Astrocyte (in vitro differentiated cells and primary cell): ENCODE results near the gene MPP3. TPM values are rescaled to one million over a fixed set of nuclear protein-coding genes. Genes with fewer than 3 reads are reported as not detected.

Experiments used
- DNase-seq: peaks from one replicate; pipeline ENCODE4 v3.0.0-alpha.2; 2010; ENCODE audit warnings: low read depth
- FAIRE-seq: peaks from 2 replicates; lab custom pipeline; 2011; peaks lifted over from hg19 to GRCh38; lab: Jason Lieb, UNC
- H2AFZ ChIP-seq: 2 replicates; pipeline ENCODE4 v1.6.0; 2012; ENCODE audit warnings: low read depth, low read length, inconsistent platforms
- H3K27ac ChIP-seq: 2 replicates; pipeline ENCODE4 v1.5.1; 2011; ENCODE audit warnings: low read depth, low read length, inconsistent platforms
- H3K27me3 ChIP-seq: 2 replicates; pipeline ENCODE4 v1.6.0; 2011; ENCODE audit warnings: low read length, inconsistent platforms; ENCODE audit not compliant: insufficient read depth
- H3K36me3 ChIP-seq: 2 replicates; pipeline ENCODE4 v1.5.1; 2011; ENCODE audit warnings: low read length, inconsistent platforms; ENCODE audit not compliant: insufficient read depth
- H3K4me1 ChIP-seq: 2 replicates; pipeline ENCODE4 v1.5.1; 2011; ENCODE audit warnings: low read length, inconsistent platforms; ENCODE audit not compliant: insufficient read depth
- H3K4me2 ChIP-seq: 2 replicates; pipeline ENCODE4 v1.6.0; 2012; ENCODE audit warnings: low read length, inconsistent platforms
- H3K4me3 ChIP-seq: 2 replicates; pipeline ENCODE4 v1.5.1; 2011; ENCODE audit warnings: low read depth, mild to moderate bottlenecking, low read length, inconsistent platforms; ENCODE audit not compliant: insufficient read depth
- H3K79me2 ChIP-seq: 2 replicates; pipeline ENCODE4 v1.6.0; 2012; ENCODE audit warnings: mild to moderate bottlenecking, low read length, inconsistent platforms; ENCODE audit not compliant: insufficient read depth
- H3K9ac ChIP-seq: 2 replicates; pipeline ENCODE4 v1.6.0; 2012; ENCODE audit warnings: mild to moderate bottlenecking, low read length, inconsistent platforms
- H3K9me3 ChIP-seq: 2 replicates; pipeline ENCODE4 v1.5.1; 2012; ENCODE audit warnings: low read depth, mild to moderate bottlenecking, low read length, inconsistent platforms; ENCODE audit not compliant: insufficient read depth
- H4K20me1 ChIP-seq: 2 replicates; pipeline ENCODE4 v1.6.0; 2012; ENCODE audit warnings: low read length, inconsistent platforms; ENCODE audit not compliant: insufficient read depth
- H3K27ac Mint-ChIP-seq: one replicate; pipeline ENCODE4 v1.8.0; 2021; ENCODE audit warnings: mild to moderate bottlenecking, mixed read lengths; ENCODE audit not compliant: unreplicated experiment
- H3K27me3 Mint-ChIP-seq: one replicate; pipeline ENCODE4 v1.8.0; 2021; ENCODE audit warnings: low read depth, mixed read lengths; ENCODE audit not compliant: unreplicated experiment
- H3K36me3 Mint-ChIP-seq: one replicate; pipeline ENCODE4 v1.8.0; 2021; ENCODE audit warnings: low read depth, mixed read lengths; ENCODE audit not compliant: unreplicated experiment
- H3K4me1 Mint-ChIP-seq: one replicate; pipeline ENCODE4 v1.8.0; 2021; ENCODE audit warnings: low read depth, mixed read lengths; ENCODE audit not compliant: unreplicated experiment
- H3K4me3 Mint-ChIP-seq: one replicate; pipeline ENCODE4 v1.8.0; 2021; ENCODE audit warnings: mild to moderate bottlenecking, moderate library complexity, mixed read lengths; ENCODE audit not compliant: unreplicated experiment
- H3K9me3 Mint-ChIP-seq: one replicate; pipeline ENCODE4 v1.8.0; 2021; ENCODE audit warnings: mild to moderate bottlenecking, mixed read lengths; ENCODE audit not compliant: unreplicated experiment
- EZH2 ChIP-seq: IDR thresholded peaks from 2 replicates; pipeline ENCODE4 v1.6.1; 2012; ENCODE audit warnings: mild to moderate bottlenecking, low read length, inconsistent platforms; ENCODE audit not compliant: insufficient read depth
- total RNA-seq: library from RNA; stranded (reverse); gene quantifications from 2 replicates; pipeline ENCODE4 v1.2.1, GENCODE V29; 2021
- TF ChIP-seq, protein P1 (sequence below): IDR thresholded peaks from 2 replicates; pipeline ENCODE4 v1.5.1; 2011; ENCODE audit warnings: low read depth, mild to moderate bottlenecking, inconsistent platforms, low read length, moderate library complexity; ENCODE audit not compliant: insufficient read depth

Gene MPP3
- total RNA-seq, 1 donor from 2014 or later, result 6.5 TPM

DNA sequence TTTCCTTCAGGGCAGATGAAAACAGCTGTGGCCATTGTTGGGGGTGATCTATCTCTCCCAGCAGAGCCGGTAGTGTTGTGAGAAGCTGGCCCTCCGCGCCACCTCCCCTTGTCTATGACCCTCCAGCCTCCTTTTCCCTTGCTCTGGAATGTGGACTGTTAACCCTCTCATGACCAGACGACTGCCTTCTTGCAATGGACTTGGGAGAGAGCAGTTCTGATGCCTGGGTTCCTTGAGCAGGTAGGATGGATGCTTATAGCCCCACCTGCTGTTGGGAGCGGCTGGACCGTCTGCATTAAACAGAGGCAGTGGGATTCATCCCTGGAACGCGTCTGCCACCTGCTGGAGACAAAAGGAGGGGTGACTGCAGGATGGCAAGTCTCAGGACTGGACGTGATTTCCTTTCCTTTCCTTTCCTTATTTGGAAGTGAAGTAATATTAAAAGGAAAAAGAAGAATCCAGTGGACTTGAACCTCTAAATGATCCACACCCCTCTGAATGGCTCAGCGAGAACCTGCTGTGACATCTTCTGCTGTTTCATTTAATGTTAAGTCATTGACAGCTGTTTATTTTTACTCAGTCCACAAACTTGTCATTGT lies 72.6 kb downstream of the MPP3 start:
- Histone ChIP-seq H2AFZ (no peak overlapping the region), H3K4me2 (no peak overlapping the region), H3K79me2 (no peaks in the 10 kb centered on the region), H3K27ac (no peak overlapping the region), H4K20me1 (no peaks in the 10 kb centered on the region), H3K9ac (no peak overlapping the region), H3K4me1 (peaks cover 4% of the 10 kb centered on the region), H3K9me3 (no peaks in the 10 kb centered on the region), H3K4me3 (no peak overlapping the region), H3K36me3 (no peaks in the 10 kb centered on the region), H3K27me3 (peaks cover 40% of the 10 kb centered on the region)
- H3K4me3 Mint-ChIP-seq, result no peak overlapping the region
- no peaks in the 10 kb centered on the region for H3K9me3 Mint-ChIP-seq
- FAIRE-seq, result peak; percentile 88
- no peak overlapping the region for H3K27ac Mint-ChIP-seq
- TF ChIP-seq EZH2, result no peak
- TF ChIP-seq, protein P1, sequence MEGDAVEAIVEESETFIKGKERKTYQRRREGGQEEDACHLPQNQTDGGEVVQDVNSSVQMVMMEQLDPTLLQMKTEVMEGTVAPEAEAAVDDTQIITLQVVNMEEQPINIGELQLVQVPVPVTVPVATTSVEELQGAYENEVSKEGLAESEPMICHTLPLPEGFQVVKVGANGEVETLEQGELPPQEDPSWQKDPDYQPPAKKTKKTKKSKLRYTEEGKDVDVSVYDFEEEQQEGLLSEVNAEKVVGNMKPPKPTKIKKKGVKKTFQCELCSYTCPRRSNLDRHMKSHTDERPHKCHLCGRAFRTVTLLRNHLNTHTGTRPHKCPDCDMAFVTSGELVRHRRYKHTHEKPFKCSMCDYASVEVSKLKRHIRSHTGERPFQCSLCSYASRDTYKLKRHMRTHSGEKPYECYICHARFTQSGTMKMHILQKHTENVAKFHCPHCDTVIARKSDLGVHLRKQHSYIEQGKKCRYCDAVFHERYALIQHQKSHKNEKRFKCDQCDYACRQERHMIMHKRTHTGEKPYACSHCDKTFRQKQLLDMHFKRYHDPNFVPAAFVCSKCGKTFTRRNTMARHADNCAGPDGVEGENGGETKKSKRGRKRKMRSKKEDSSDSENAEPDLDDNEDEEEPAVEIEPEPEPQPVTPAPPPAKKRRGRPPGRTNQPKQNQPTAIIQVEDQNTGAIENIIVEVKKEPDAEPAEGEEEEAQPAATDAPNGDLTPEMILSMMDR, result peak; percentile 100
- H3K36me3 Mint-ChIP-seq, result no peaks in the 10 kb centered on the region
- peaks cover 7% of the 10 kb centered on the region for H3K4me1 Mint-ChIP-seq
- DNase-seq, result peak; percentile 63
- H3K27me3 Mint-ChIP-seq, result peaks cover 37% of the 10 kb centered on the region

DNA sequence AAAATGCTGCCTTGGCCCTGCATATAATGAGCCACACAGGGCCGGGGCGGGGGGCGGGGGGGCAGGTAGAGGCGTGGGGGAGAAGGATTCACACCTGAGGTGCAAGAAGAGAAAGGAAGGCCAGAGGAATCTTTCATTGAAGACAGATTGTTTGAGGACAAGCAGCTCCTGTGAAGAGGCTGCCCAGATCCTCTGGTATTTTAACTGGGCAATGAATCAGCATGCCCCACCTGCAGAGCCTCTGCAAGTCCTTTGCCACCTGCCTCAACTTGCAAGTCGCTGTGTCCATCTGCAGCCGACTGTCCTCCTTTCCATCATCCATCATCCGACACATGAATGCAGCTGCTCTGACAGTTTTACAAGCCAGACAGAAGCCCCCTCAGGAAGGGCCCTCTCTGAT lies 73.1 kb downstream of the MPP3 start:
- no peak overlapping the region for H2AFZ ChIP-seq
- TF ChIP-seq, protein P1, result no peak
- TF ChIP-seq EZH2, result no peak
- Mint-ChIP-seq H3K9me3 (no peaks in the 10 kb centered on the region), H3K27me3 (peaks cover 37% of the 10 kb centered on the region), H3K4me3 (no peak overlapping the region), H3K36me3 (no peaks in the 10 kb centered on the region), H3K4me1 (peaks cover 7% of the 10 kb centered on the region), H3K27ac (no peak overlapping the region)
- H3K36me3 ChIP-seq, result no peaks in the 10 kb centered on the region
- H3K79me2 ChIP-seq, result no peaks in the 10 kb centered on the region
- no peaks in the 10 kb centered on the region for H4K20me1 ChIP-seq
- FAIRE-seq, result no peak
- no peak overlapping the region for H3K27ac ChIP-seq
- H3K9ac ChIP-seq, result no peak overlapping the region
- H3K4me1 ChIP-seq, result peaks cover 4% of the 10 kb centered on the region
- no peak for DNase-seq
- peaks cover 41% of the 10 kb centered on the region for H3K27me3 ChIP-seq
- no peaks in the 10 kb centered on the region for H3K9me3 ChIP-seq
- no peak overlapping the region for H3K4me2 ChIP-seq
- no peak overlapping the region for H3K4me3 ChIP-seq

DNA sequence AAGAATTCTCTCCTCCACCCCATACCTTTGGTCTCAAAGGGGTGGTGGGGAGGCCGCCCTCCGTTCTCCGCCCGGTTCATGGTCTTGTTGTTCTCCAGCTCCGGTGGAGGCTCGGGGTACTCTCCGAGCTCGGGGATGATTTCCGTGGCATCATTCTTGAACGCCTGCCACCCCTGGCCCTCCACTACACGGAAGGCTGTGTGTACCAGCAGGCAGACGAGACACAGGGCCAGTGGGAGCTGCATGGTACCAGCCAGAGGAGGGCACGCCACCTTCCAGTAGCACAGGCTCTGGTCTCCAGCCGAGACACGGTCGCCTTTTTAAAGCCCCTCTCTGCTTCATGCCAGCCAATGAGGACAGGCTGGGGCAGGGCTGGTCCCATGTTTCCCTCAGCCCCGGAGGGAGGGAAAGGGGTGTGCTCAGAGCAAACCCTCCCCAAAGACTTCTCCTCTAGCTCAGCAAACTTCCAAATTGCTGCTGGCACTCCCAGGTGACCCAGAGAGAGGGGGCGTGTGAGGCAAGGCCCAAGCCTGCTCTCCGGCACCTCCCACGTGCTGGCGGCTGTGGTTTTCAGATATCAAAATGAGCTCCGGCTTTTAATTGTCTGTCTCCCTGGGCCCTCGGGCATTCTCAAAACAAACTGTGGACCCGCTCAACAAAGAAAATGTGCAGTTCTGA lies 74.3 kb downstream of the MPP3 start, which contains the start of gene SOST:
SOST (minus strand) TSS at position 295 of the 678 bp plus-strand sequence; CDS start at position 245, 50 bp downstream.
- Histone ChIP-seq H3K4me2 (no peak within 1 kb of the TSS), H3K9me3 (no peaks in the 10 kb centered on the region), H3K27ac (no peak within 1 kb of the TSS), H3K4me1 (peaks cover 12% of the 10 kb centered on the region), H2AFZ (no peak within 1 kb of the TSS), H4K20me1 (no peaks in the 10 kb centered on the region), H3K79me2 (no peaks in the 10 kb centered on the region), H3K9ac (no peak within 1 kb of the TSS), H3K4me3 (no peak within 1 kb of the TSS), H3K36me3 (no peaks in the 10 kb centered on the region), H3K27me3 (peaks cover 41% of the 10 kb centered on the region)
- Mint-ChIP-seq H3K4me1 (peaks cover 7% of the 10 kb centered on the region), H3K27ac (no peak within 1 kb of the TSS), H3K27me3 (peaks cover 48% of the 10 kb centered on the region), H3K4me3 (no peak within 1 kb of the TSS), H3K36me3 (no peaks in the 10 kb centered on the region), H3K9me3 (no peaks in the 10 kb centered on the region)
- FAIRE-seq (no peak), DNase-seq (no peak)
- no peak for TF ChIP-seq EZH2
- TF ChIP-seq, protein P1, result no peak
